Measurements from ENCODE around the gene ARHGEF2.

DNA sequence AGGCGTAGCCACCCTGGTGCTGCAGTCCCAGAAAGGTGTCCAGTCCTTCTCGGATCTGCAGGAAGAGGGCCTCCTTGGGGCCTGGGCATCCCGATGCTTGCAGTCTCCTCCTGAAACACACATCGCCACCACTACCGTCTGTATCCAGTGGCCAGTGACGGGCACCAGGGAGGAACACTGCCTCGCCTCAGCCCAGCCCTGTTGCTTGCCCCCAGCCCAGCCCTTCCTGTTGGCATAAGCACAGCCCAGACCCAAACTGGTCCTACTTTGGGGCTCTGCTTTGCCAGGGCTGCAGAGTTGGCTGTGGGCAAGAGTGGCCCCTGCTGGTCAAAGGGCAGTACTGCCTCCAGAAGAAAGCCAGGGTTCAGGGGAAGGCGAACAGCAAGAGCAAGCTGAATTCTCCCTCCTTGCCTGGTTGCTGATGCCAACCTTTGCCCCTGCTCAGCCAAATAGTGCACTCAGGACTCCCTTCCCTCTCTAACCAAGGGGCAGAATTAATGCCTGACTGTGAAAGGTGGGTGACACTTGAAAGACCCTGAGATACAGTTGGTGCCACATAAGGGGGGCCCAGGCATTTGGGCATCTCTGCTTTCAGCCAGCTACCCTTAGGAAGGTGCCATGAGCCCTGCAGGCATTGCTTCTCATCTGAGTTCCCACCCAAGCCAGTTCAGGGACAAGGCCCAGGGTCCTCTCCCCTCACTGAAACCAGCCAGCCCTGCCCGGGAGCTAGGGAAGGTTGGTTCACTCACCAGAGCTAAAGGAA lies 11.1 kb upstream of the ARHGEF2 start:
- TF ChIP-seq, protein P1, sequence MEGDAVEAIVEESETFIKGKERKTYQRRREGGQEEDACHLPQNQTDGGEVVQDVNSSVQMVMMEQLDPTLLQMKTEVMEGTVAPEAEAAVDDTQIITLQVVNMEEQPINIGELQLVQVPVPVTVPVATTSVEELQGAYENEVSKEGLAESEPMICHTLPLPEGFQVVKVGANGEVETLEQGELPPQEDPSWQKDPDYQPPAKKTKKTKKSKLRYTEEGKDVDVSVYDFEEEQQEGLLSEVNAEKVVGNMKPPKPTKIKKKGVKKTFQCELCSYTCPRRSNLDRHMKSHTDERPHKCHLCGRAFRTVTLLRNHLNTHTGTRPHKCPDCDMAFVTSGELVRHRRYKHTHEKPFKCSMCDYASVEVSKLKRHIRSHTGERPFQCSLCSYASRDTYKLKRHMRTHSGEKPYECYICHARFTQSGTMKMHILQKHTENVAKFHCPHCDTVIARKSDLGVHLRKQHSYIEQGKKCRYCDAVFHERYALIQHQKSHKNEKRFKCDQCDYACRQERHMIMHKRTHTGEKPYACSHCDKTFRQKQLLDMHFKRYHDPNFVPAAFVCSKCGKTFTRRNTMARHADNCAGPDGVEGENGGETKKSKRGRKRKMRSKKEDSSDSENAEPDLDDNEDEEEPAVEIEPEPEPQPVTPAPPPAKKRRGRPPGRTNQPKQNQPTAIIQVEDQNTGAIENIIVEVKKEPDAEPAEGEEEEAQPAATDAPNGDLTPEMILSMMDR (IDR thresholded peaks at IDR 0.05): peak; percentile 96 to 100 (median 98)
- no peak for TF ChIP-seq POLR2A (IDR thresholded peaks at IDR 0.05)
